ENCODE data around the gene GPR158. TPM values are rescaled to one million over a fixed set of nuclear protein-coding genes. Genes with fewer than 3 reads are reported as not detected.

GPR158 gene
- total RNA-seq, 1 experiment from 2014 or later = 12.2 TPM

- Histone ChIP-seq H3K4me2 (no peak overlapping the region), H3F3A (ENCODE audit: insufficient read depth, low read depth) (no peaks in the 10 kb centered on the region), H2AFZ (no peak overlapping the region), H3K9me2 (ENCODE audit: insufficient read depth) (no peaks in the 10 kb centered on the region), H3K4me1 (replicated peaks; ENCODE audit: insufficient read depth) (no peaks in the 10 kb centered on the region), H3K79me2 (ENCODE audit: low read depth) (no peaks in the 10 kb centered on the region), H3K36me3 (ENCODE audit: low read depth) (no peaks in the 10 kb centered on the region), H3K9me3 (ENCODE audit: insufficient read depth, low read depth) (no peaks in the 10 kb centered on the region), H4K20me1 (ENCODE audit: insufficient read depth) (no peaks in the 10 kb centered on the region), H3K27ac (no peak overlapping the region), H3K4me3 (no peak overlapping the region), H3K27me3 (ENCODE audit: insufficient read depth, low read depth) (no peaks in the 10 kb centered on the region)
- POLR2A ChIA-PET (ENCODE audit: unreplicated experiment) = no interaction called here
- no TSS peak for BruUV-seq (replicated peaks)
- intact Hi-C loops (cut with micrococcal nuclease; ENCODE audit: unreplicated experiment) = no loop called here
- no peak for DNase-seq
- CTCF ChIA-PET = no interaction called here
- TF ChIP-seq EZH2 (IDR thresholded peaks at IDR 0.05; ENCODE audit: low read depth) (no peak), CTCF (conservative IDR thresholded peaks at IDR 0.05) (no peak)
Observed at GRCh38 chr10:25245165-25245564, 70.4 kb downstream of the GPR158 start.

GRCh38 chr10:25257646-25258045, 82.8 kb downstream of the GPR158 start:
- H3K4me2 ChIP-seq = no peak overlapping the region
- no TSS peak for BruUV-seq (replicated peaks)
- TF ChIP-seq EZH2 (IDR thresholded peaks at IDR 0.05; ENCODE audit: low read depth) = no peak
- no peak for TF ChIP-seq CTCF (conservative IDR thresholded peaks at IDR 0.05)
- H3K27me3 ChIP-seq (ENCODE audit: insufficient read depth, low read depth) = no peaks in the 10 kb centered on the region
- CTCF ChIA-PET = no interaction called here
- no peak overlapping the region for H3K4me3 ChIP-seq
- DNase-seq = no peak
- POLR2A ChIA-PET (ENCODE audit: unreplicated experiment) = no interaction called here
- no peaks in the 10 kb centered on the region for H3K36me3 ChIP-seq (ENCODE audit: low read depth)
- no peak overlapping the region for H3K27ac ChIP-seq
- no peaks in the 10 kb centered on the region for H3K4me1 ChIP-seq (replicated peaks; ENCODE audit: insufficient read depth)
- no peak overlapping the region for H2AFZ ChIP-seq
- no peaks in the 10 kb centered on the region for H4K20me1 ChIP-seq (ENCODE audit: insufficient read depth)
- H3K9me2 ChIP-seq (ENCODE audit: insufficient read depth) = no peaks in the 10 kb centered on the region
- intact Hi-C loops (cut with micrococcal nuclease; ENCODE audit: unreplicated experiment) = no loop called here
- H3F3A ChIP-seq (ENCODE audit: insufficient read depth, low read depth) = no peaks in the 10 kb centered on the region
- H3K79me2 ChIP-seq (ENCODE audit: low read depth) = no peaks in the 10 kb centered on the region
- H3K9me3 ChIP-seq (ENCODE audit: insufficient read depth, low read depth) = no peaks in the 10 kb centered on the region

GRCh38 chr10:25261110-25261509, 86.3 kb downstream of the GPR158 start:
- Histone ChIP-seq H3K4me1 (replicated peaks; ENCODE audit: insufficient read depth) (no peaks in the 10 kb centered on the region), H3K9me2 (ENCODE audit: insufficient read depth) (no peaks in the 10 kb centered on the region), H3F3A (ENCODE audit: insufficient read depth, low read depth) (no peaks in the 10 kb centered on the region), H4K20me1 (ENCODE audit: insufficient read depth) (no peaks in the 10 kb centered on the region), H2AFZ (no peak overlapping the region), H3K4me3 (no peak overlapping the region), H3K27ac (no peak overlapping the region), H3K27me3 (ENCODE audit: insufficient read depth, low read depth) (no peaks in the 10 kb centered on the region), H3K36me3 (ENCODE audit: low read depth) (no peaks in the 10 kb centered on the region), H3K79me2 (ENCODE audit: low read depth) (no peaks in the 10 kb centered on the region), H3K4me2 (no peak overlapping the region), H3K9me3 (ENCODE audit: insufficient read depth, low read depth) (no peaks in the 10 kb centered on the region)
- DNase-seq = no peak
- POLR2A ChIA-PET (ENCODE audit: unreplicated experiment) = no interaction called here
- TF ChIP-seq EZH2 (IDR thresholded peaks at IDR 0.05; ENCODE audit: low read depth) = no peak
- no peak for TF ChIP-seq CTCF (conservative IDR thresholded peaks at IDR 0.05)
- no TSS peak for BruUV-seq (replicated peaks)
- intact Hi-C loops (cut with micrococcal nuclease; ENCODE audit: unreplicated experiment) = no loop called here
- CTCF ChIA-PET = no interaction called here
